WERI-Rb-1 (cell line): ENCODE results near the gene JCHAIN.
"Not testable (repeated sequence)": the region's sequence is repeated elsewhere in the genome, so short reads cannot be mapped to it uniquely, and the experiment has no call there.

Source experiments
- DNase-seq: peaks from one replicate; pipeline ENCODE4 v3.0.0-alpha.2; 2020
- H3K27ac ChIP-seq: fragments of 250-450 bp; sonication (Bioruptor Pico); 2 replicates; pipeline ENCODE4 v1.5.1; 2020; ENCODE audit warnings: mild to moderate bottlenecking, moderate library complexity
- H3K27me3 ChIP-seq: fragments of 250-450 bp; sonication (Bioruptor Pico); 2 replicates; pipeline ENCODE4 v1.5.1; 2021; ENCODE audit warnings: mild to moderate bottlenecking, low read depth, moderate library complexity; ENCODE audit not compliant: insufficient read depth, severe bottlenecking
- H3K36me3 ChIP-seq: fragments of 250-450 bp; sonication (Bioruptor Pico); 2 replicates; pipeline ENCODE4 v1.5.1; 2020; ENCODE audit warnings: mild to moderate bottlenecking, moderate library complexity
- H3K4me3 ChIP-seq: 2 replicates; pipeline ENCODE4 v1.5.1; 2011; ENCODE audit warnings: low read depth, mild to moderate bottlenecking, control low read depth, low read length
- H3K9me3 ChIP-seq: fragments of 250-450 bp; sonication (Bioruptor Pico); 2 replicates; pipeline ENCODE4 v1.5.1; 2021; ENCODE audit warnings: mild to moderate bottlenecking, moderate library complexity; ENCODE audit not compliant: severe bottlenecking
- CTCF ChIP-seq: IDR thresholded peaks from 2 replicates; pipeline ENCODE4 v1.5.1; 2011; ENCODE audit warnings: low read depth, mild to moderate bottlenecking, control low read depth, inconsistent platforms, low read length

The JCHAIN gene

DNA sequence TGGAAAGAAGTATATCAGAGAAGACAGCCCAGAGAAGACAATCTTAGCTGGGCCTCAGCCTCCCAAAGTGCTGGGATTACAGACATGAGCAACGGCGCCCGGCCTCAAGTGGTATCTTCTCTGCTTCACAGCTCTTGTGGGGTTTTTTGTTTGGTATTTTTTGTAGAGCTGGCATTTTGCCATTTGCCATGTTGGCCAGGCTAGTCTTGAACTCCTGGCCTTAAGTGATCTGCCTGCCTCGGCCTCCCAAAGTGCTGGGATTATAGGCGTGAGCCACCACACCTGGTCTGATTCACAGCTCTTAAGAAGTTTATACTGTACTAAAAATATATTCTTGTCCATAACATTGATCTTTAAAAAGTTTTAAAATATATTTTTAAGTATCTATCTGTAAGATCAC lies 34.4 kb upstream of the JCHAIN start:
- Histone ChIP-seq H3K4me3 (no peak overlapping the region), H3K27me3 (no peaks in the 10 kb centered on the region), H3K27ac (no peak overlapping the region), H3K36me3 (no peaks in the 10 kb centered on the region), H3K9me3 (no peaks in the 10 kb centered on the region)
- no peak for DNase-seq
- no peak for TF ChIP-seq CTCF

DNA sequence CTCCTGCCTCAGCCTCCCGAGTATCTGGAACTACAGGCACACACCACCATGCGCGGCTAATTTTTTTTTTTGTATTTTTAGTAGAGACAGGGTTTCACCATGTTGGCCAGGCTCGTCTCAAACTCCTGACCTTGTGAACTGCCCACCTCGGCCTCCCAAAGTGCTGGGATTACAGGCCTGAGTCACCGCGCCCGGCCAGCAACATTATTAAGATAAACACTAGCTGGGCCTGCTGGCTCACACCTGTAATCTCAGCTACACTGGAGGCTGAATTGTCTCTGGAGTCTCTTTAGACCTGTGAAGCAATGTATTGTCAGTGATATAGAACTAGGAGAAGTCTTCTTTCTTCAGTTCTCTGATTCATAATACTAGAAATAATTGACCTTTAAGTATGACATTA lies 32.1 kb upstream of the JCHAIN start:
- not testable (repeated sequence) for H3K27me3 ChIP-seq, H3K4me3 ChIP-seq, H3K9me3 ChIP-seq, DNase-seq, H3K27ac ChIP-seq, H3K36me3 ChIP-seq

DNA sequence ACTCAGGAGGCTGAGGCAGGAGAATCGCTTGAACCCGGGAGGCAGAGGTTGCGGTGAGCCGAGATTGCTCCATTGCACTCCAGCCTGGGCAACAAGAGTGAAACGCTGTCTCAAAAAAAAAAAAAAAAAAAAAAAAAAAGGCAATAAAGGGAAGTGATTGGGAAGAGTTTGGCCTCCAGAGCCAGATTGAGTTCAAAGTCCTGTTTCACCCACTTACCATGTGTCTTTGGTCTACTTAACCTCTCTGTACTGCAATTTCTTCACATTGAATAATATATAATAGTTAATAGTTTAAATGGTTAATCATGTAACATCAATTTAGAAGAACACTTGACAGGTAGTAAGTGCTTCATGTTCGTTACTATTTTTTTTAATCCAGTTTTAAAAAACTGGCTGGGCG lies 28.3 kb upstream of the JCHAIN start:
- not testable (repeated sequence) for H3K9me3 ChIP-seq, H3K27ac ChIP-seq, H3K27me3 ChIP-seq, DNase-seq, H3K36me3 ChIP-seq, H3K4me3 ChIP-seq

GRCh38 chr4:70691661-70692060 lies 25.4 kb upstream of the JCHAIN start:
- H3K27me3 ChIP-seq = no peaks in the 10 kb centered on the region
- no peak overlapping the region for H3K4me3 ChIP-seq
- no peak for TF ChIP-seq CTCF
- DNase-seq = no peak
- no peak overlapping the region for H3K27ac ChIP-seq
- H3K9me3 ChIP-seq = no peaks in the 10 kb centered on the region
- peaks cover 7% of the 10 kb centered on the region; the same call in 1 of the 2 replicates for H3K36me3 ChIP-seq

DNA sequence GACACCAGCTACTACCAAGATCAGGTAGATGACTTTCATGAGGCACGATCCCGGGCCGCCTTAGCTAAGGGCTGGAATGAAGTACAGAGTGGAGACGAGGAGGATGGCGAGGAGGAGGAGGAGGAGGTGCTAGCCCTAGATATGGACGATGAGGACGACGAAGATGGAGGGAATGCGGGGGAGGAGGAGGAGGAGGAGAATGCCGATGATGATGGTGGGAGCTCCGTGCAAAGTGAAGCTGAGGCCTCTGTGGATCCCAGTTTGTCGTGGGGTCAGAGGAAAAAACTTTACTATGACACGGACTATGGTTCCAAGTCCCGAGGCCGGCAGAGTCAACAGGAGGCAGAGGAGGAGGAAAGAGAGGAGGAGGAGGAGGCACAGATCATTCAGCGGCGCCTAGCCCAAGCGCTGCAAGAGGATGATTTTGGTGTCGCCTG lies 22.5 kb upstream of the JCHAIN start:
- H3K27ac ChIP-seq = peak overlapping the region; percentile 89
- peaks cover 7% of the 10 kb centered on the region; the same call in 1 of the 2 replicates for H3K36me3 ChIP-seq
- no peak for TF ChIP-seq CTCF
- no peak for DNase-seq
- H3K4me3 ChIP-seq = peak overlapping the region; percentile 91
- no peaks in the 10 kb centered on the region for H3K9me3 ChIP-seq
- H3K27me3 ChIP-seq = no peaks in the 10 kb centered on the region

GRCh38 chr4:70687821-70688794 lies 21.8 kb upstream of the JCHAIN start, which contains the start of gene UTP3:
Gene UTP3, plus strand, starts transcription at chr4:70688532. Its CDS starts 146 bp downstream, at chr4:70688678.
- H3K4me3 ChIP-seq = peak within 1 kb of the TSS; percentile 91
- peak; percentile 96 for DNase-seq
- peak; percentile 96 for TF ChIP-seq CTCF
- H3K36me3 ChIP-seq = peaks cover 7% of the 10 kb centered on the region; the same call in 1 of the 2 replicates
- peak within 1 kb of the TSS; percentile 89 for H3K27ac ChIP-seq
- H3K27me3 ChIP-seq = no peaks in the 10 kb centered on the region
- H3K9me3 ChIP-seq = no peaks in the 10 kb centered on the region
